ENCODE measurements around the gene ARHGEF19.
"Not testable (repeated sequence)": the region's sequence is repeated elsewhere in the genome, so short reads cannot be mapped to it uniquely, and the experiment has no call there.

The ARHGEF19 gene

GRCh38 chr1:16222716-16223115 is 10.3 kb upstream of the ARHGEF19 start:
- H3K4me3 ChIP-seq (ENCODE audit: low read depth, low read length) = not testable (repeated sequence)

GRCh38 chr1:16221499-16221898 is 9.0 kb upstream of the ARHGEF19 start:
- no peak overlapping the region for H3K4me3 ChIP-seq (ENCODE audit: low read depth, low read length)

- no peak overlapping the region for H3K4me3 ChIP-seq (ENCODE audit: low read depth, low read length)
Measured at GRCh38 chr1:16219968-16220500, 7.6 kb upstream of the ARHGEF19 start.

GRCh38 chr1:16218674-16219071 is 6.2 kb upstream of the ARHGEF19 start:
- H3K4me3 ChIP-seq (ENCODE audit: low read depth, low read length) = no peak overlapping the region

GRCh38 chr1:16218014-16218673 is 5.7 kb upstream of the ARHGEF19 start:
- no peak overlapping the region for H3K4me3 ChIP-seq (ENCODE audit: low read depth, low read length)

GRCh38 chr1:16217061-16217785 is 4.8 kb upstream of the ARHGEF19 start:
- H3K4me3 ChIP-seq (ENCODE audit: low read depth, low read length) = peak overlapping the region; percentile 25

- no peak overlapping the region for H3K4me3 ChIP-seq (ENCODE audit: low read depth, low read length)
Measured at GRCh38 chr1:16215882-16216753, 3.7 kb upstream of the ARHGEF19 start.

GRCh38 chr1:16215240-16215639 is 2.8 kb upstream of the ARHGEF19 start:
- H3K4me3 ChIP-seq (ENCODE audit: low read depth, low read length) = not testable (repeated sequence)

- H3K4me3 ChIP-seq (ENCODE audit: low read depth, low read length) = not testable (repeated sequence)
Measured at GRCh38 chr1:16213544-16213943, 1.1 kb upstream of the ARHGEF19 start.

GRCh38 chr1:16213013-16213412 is 561 bp upstream of the ARHGEF19 start:
- H3K4me3 ChIP-seq (ENCODE audit: low read depth, low read length) = no peak overlapping the region

GRCh38 chr1:16211824-16212223 is 628 bp downstream of the ARHGEF19 start:
- peak overlapping the region; percentile 44 for H3K4me3 ChIP-seq (ENCODE audit: low read depth, low read length)

GRCh38 chr1:16210581-16210980 is 1.9 kb downstream of the ARHGEF19 start:
- H3K4me3 ChIP-seq (ENCODE audit: low read depth, low read length) = no peak overlapping the region

- no peak overlapping the region for H3K4me3 ChIP-seq (ENCODE audit: low read depth, low read length)
Measured at GRCh38 chr1:16209847-16210407, 2.5 kb downstream of the ARHGEF19 start.

- no peak overlapping the region for H3K4me3 ChIP-seq (ENCODE audit: low read depth, low read length)
Measured at GRCh38 chr1:16209132-16209846, 3.2 kb downstream of the ARHGEF19 start.

GRCh38 chr1:16208270-16208987 is 4.0 kb downstream of the ARHGEF19 start:
- no peak overlapping the region for H3K4me3 ChIP-seq (ENCODE audit: low read depth, low read length)

- H3K4me3 ChIP-seq (ENCODE audit: low read depth, low read length) = peak overlapping the region; percentile 43
Measured at GRCh38 chr1:16207318-16208269, 4.9 kb downstream of the ARHGEF19 start.

- peak overlapping the region; percentile 43 for H3K4me3 ChIP-seq (ENCODE audit: low read depth, low read length)
Measured at GRCh38 chr1:16206547-16207317, 5.7 kb downstream of the ARHGEF19 start.
